Measurements from ENCODE around the gene GNG12.

The GNG12 gene

GRCh38 chr1:67840449-67840848 lies 7.2 kb upstream of the GNG12 start:
- DNase-seq (ENCODE audit: low read depth in 3 of 3): no peak

GRCh38 chr1:67839826-67840225 lies 6.6 kb upstream of the GNG12 start:
- DNase-seq (ENCODE audit: low read depth in 3 of 3): no peak

DNA sequence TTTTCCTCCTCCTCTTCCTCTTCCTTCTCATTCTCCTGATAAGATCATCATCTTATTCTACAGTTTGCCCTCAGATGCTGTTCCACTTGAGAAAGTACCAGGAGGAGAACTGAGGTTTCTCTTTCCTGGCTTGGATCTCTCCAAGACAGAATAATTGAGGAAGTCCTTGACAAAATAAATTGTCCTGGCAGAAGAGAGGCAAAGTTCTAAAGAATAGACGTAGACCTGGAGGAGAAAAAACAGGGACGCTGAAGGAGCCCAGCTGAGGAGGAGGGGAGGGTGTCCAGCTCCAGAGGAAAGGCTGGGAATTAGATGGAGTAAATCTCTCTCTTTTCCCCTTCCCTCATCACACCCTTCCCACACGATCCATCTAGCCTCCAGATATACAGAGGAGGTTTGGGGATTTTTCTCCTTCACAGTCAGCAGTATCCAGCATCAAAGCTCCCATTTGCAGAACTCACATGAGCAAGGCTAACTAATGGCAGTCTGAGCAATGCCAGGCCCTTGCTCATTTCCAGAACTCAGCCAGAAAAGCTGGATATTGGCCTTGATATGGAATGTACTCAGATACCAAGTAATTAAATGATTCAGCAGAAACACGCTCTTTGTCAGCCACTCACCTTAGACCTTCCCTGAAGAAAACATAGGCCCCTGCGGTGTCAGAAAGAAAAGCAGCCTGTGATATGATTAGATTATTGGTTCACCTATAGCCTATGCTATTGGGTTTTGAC lies 5.1 kb upstream of the GNG12 start:
- no peak for DNase-seq (ENCODE audit: low read depth in 3 of 3)

- no peak for DNase-seq (ENCODE audit: low read depth in 3 of 3)
Observed at GRCh38 chr1:67836769-67837168, 3.5 kb upstream of the GNG12 start.

DNA sequence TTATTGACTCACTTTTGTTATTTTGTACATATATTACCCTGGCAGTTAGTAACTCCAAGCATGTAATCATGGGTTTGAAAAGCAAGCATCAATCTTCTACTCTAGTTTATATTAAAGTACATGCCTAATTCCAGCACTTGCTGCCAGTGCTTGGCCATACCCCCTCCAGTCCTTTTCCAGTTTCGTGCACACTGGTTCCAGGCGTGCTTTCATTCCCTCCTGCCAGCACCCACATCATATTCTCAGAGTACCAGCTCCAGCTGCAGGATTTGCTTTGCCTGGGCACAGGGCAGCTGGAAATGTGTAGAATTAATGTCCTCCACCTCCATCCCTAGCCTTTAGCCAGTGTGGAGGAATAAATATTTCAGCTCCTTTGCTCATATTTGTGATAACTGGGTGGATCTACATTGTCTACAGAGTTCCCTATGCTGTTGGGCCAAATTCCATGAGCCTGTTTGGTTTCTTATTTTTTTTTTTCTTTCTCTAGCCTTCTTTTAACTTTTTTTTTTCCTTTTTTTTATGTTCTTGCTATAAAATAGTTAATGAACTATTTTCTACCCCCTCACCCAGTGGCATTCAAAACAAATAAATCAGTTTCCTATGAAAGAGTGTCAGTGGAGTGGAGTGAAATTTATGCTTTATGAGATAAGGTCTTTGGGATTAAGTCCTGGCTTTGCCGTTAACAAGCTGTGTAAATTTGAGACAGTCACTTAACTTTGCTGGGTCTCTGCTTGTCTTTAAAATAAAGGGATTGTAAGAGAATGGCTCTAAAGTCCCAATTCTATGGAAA lies 2.6 kb upstream of the GNG12 start:
- DNase-seq (ENCODE audit: low read depth in 3 of 3): no peak

DNA sequence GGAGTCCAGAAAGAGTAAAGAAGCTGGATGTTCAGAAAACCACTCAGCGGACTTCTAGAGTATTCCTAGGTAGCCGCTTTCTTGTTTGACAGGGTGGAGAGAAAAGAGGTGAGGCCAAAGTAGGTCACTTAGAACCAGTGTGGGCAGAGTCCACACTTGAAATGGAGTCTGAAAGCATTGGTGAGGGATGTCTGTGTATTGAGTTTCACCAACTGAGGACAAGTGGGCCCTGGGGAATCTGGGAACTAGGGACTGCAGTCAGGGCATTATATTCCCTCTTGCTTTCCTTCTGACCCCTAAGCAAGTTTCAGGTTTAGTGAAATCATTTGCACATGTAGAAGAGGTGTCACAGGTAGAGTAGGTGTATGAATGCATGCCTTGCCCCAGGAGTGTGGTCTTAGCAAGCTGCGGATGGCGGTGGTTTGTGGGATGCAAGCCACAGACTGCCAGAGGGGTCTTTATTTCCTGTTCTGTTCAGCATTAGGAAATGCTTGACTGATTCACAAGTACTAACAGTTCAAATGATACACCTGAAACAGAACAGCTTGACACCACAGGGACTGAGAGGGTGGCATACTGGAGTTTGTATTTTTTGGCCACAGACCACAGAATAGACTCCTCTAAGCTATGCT lies 1.1 kb upstream of the GNG12 start:
- DNase-seq (ENCODE audit: low read depth in 3 of 3): no peak

- DNase-seq (ENCODE audit: low read depth in 3 of 3): no peak
Observed at GRCh38 chr1:67833602-67833940, 304 bp upstream of the GNG12 start.

- DNase-seq (ENCODE audit: low read depth in 3 of 3): no peak
Observed at GRCh38 chr1:67831850-67832513, 1.3 kb downstream of the GNG12 start.

GRCh38 chr1:67830928-67831830 lies 2.1 kb downstream of the GNG12 start:
- no peak for DNase-seq (ENCODE audit: low read depth in 3 of 3)

GRCh38 chr1:67830226-67830625 lies 3.0 kb downstream of the GNG12 start:
- no peak for DNase-seq (ENCODE audit: low read depth in 3 of 3)

DNA sequence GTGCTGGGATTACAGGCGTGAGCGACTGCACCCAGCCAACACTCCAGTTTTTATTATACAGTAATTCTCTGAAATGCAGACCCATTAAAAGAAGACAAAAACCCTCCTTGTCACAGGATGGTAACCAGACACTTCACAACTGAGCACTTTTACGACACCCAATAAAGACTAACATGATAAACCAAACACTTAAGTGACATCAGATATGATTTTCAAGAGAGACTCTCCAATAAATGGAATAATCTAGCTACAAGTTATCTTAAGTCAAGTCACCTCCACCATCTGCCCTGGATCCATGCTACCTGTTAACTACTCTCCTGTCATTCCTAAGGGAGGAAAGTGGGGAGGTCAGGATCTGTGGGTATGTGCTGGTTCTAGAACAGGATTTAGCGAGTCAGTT lies 5.6 kb downstream of the GNG12 start:
- DNase-seq (ENCODE audit: low read depth in 3 of 3): no peak

DNA sequence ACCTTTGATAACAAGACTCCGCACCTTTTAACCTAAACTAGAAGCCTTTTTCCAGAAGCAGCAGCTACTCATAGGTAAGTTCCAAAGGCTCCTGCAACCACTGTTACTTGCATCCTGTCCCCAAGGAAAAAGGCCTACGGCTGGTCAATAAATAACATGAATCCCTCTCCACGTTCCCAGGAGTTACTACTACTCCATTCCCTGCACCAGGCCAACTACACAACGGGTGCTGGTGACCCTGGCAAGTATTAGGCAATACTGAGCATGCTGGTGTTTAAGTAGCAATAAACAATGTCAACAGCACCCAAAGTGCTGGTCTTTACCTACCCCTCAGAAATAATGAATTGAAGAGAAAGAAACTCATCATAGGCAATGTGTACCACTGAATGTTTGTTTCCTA lies 7.7 kb downstream of the GNG12 start:
- DNase-seq (ENCODE audit: low read depth in 3 of 3): no peak

DNA sequence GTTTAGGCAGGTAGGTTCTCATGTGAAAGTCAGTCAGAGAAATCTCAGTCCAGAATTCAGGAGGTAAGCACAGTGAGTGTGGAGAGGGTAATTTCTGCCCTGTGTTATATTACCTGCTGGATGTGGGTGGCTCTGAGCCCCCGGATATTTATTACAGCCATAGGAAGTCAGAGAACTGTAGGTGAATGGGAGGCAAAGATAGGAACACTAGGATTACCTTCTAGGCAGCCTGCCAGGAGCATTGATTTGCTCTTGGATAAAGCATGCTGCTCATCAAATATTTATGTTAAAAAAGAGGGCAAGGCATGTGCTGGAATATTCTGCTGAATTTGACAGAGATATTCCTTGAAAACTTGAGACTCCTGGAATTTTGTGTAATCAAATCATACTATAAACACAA lies 8.5 kb downstream of the GNG12 start:
- no peak for DNase-seq (ENCODE audit: low read depth in 3 of 3)

- DNase-seq (ENCODE audit: low read depth in 3 of 3): no peak
Observed at GRCh38 chr1:67823615-67824014, 9.7 kb downstream of the GNG12 start.

DNA sequence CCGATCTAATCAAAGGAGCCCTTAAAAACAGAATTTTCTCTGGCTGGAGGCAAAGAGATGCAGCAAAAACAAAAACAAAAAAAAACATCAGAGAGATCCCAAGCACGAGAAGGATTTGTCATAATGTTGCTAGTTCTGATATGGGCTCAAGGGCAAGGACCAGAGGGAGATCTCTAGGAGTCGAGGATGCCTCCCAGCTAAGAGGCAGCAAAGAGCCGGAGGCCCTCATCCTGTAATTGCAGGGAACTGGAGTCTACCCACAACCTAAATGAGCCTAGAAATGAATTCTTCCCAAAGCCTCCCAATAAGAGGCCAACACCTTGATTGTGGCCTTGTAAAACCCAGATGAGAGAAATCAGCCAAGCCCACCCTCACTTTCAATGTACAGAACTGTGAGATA lies 12.0 kb downstream of the GNG12 start:
- no peak for DNase-seq (ENCODE audit: low read depth in 3 of 3)

DNA sequence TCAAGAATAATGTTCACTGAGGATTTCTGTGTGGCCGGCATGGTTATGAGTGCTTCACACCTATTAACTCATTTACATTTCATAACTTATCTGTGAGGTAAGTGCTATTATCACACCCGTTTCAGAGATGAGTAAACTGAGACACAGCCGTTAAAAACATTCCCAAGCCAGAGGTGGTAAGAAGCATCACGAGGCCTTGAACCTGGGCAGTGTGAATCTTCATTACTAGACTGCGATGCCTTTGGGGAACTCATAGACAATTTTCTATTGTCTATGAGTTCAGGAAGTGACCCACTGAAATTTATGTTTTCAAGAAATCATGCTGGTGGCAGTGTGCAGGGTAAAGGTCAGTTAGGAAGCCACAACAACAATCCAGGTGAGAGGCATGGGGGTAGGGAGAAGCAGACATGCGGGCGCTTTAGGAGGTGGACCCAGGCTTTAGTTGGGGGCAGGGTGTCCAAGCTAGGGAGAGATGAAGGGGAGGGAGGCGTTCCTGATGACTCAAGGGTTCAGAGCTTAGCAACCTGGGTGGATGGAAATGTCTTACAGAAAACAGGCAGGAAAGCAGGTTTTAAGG lies 14.5 kb downstream of the GNG12 start:
- no peak for DNase-seq (ENCODE audit: low read depth in 3 of 3)

DNA sequence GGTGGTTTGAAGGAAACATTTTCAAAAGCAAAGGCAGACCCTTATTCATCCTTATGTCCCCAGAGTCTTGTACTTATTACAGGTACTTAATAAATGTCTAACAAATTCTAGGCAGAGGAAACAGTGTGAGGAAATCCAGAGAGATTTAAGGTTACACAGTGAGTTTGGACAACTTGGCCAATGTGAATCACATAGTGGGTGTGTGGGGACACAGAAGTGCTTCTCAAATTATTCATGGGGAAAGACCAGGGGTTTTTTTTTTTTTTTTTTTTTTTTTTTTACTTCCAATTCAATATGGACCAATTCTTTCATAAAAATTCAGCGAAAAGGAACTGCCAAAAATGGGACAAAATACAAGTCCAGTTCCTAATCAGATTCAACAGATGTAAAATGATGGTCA lies 15.1 kb downstream of the GNG12 start:
- no peak for DNase-seq (ENCODE audit: low read depth in 3 of 3)

GRCh38 chr1:67817319-67817718 lies 15.9 kb downstream of the GNG12 start:
- DNase-seq (ENCODE audit: low read depth in 3 of 3): no peak

GRCh38 chr1:67816506-67816905 lies 16.8 kb downstream of the GNG12 start:
- no peak for DNase-seq (ENCODE audit: low read depth in 3 of 3)

DNA sequence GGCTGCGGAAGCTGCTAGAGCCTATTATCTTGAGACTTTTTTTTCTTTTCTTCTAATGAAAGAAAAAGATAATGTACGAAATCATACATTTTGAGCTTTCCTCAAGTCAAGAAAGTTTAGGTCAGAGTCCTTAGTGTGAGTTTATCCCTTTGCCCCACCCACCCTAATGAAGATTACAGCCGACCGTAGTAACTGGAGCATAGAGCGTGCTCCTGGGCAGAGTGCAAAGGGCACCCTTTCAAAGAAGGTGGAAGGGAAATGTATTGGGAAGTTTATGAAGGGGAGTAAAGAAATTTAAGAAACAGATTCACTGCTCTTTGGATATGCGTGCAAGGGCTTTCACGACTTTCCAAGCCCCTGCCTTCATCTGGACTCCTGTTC lies 17.2 kb downstream of the GNG12 start:
- DNase-seq (ENCODE audit: low read depth in 3 of 3): no peak
